Ecto neural progenitor cell (in vitro differentiated cells): Measurements from ENCODE around the gene RCC2.
A peak's percentile ranks its signal among the peaks of the same experiment; 100 is the strongest.

Source experiments
- DNase-seq: peaks from one replicate; pipeline ENCODE4 v3.0.0-alpha.2; 2018; ENCODE audit warnings: low spot score

Gene RCC2

GRCh38 chr1:17442841-17443240, 3.4 kb upstream of the RCC2 start:
- no peak for DNase-seq

DNA sequence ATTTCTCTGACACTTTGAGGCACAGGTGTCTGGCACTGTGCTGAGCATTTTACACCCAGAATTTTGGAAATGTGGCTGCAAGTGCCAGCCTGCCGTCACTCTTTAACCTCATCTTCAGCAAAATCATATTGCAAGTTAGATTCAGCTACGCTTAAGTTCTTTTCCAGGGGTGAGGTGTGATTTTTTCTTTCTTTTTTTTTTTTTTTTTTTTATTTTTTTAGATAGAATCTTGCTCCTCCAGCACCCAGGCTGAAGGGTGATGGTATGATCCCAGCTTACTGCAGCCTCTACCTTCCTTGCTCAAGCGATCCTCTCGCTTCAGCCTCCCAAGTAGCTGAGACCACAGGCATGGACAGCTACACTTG, 2.5 kb upstream of the RCC2 start:
- DNase-seq, result no peak

DNA sequence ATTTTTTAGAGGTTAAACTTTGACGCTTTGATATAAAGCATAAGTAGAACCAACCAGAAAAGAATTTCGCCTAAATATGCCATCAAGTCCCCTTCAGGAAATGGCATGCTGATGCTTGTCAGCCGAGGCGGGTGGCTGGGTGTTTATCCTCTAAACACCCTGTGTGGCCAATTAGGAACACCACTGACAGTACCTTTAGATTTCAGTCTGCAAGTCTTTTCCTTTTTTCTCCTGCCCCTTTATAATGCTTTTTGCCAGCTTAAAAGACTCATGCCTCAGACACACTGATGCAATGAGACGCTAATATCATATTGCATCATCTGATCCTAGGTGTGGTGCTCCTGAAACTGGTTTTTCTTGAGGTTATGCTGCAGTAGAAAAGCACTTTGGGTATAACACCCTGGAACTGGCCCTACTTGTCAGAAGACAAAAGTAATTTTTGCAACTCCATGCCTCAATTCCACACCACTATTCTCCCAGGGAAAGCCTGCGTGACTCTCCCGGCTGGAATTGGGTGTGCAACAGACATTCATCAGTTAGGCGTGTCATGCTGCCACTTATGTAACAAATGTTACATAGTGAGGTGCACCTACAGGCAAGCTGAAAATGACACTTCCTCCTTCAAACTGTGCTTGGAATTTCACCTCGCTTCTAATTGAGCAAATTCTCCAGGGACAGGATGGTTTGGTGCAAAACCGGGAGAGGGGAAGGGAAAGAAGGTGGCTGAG, 2.0 kb upstream of the RCC2 start:
- no peak for DNase-seq

DNA sequence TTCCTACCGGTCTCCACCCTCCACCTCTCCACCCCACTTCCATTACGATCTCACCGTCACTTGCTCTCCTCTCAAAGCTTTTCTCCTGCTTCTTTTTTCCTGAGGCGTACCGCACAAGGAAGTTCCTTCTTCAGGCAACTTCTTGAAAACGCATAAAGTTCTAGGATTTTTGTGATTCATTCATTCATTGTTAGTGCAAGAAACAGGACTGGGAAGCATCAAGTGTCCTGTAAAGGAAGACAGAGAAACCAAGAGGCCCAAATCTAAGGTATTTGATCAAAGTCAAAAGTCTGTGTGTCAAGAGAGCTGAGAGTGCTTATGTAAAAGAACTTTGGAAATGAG, 1.3 kb upstream of the RCC2 start:
- no peak for DNase-seq

DNA sequence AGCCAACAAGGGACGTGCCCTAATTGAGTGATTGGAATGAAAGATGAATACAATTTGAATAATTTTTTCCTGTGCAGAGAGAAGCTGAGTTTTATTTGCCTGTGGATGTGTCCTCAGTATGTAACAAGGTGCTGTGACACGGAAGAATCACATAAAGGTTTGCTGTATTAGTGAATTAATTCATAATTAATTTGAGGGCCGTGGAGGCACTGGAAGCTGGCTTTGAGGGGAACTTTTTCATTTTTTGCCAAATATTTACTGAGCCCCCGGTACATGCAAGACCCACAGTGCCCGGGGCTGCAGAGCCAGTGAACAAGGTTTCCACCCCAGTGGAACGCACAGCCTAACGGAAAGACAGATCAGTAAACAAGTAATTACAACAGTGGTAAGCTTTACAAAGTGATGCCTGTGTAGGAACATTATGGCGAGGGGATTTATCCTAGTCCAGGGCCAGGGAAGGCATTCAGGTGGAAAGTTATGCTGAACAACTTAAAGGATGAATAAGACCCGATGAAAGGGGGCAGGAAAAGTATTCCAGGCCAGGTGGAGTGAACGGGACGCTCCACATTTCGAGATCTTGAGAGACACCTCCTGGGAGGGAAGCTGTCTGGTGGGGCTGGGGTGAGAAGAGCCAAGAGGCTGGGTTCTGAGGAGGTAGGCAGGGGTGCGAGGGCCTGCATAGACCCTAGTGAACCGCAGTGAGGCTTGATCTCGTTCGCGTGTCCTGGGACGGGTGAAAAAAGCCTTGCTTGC, 773 bp upstream of the RCC2 start:
- DNase-seq, result no peak

DNA sequence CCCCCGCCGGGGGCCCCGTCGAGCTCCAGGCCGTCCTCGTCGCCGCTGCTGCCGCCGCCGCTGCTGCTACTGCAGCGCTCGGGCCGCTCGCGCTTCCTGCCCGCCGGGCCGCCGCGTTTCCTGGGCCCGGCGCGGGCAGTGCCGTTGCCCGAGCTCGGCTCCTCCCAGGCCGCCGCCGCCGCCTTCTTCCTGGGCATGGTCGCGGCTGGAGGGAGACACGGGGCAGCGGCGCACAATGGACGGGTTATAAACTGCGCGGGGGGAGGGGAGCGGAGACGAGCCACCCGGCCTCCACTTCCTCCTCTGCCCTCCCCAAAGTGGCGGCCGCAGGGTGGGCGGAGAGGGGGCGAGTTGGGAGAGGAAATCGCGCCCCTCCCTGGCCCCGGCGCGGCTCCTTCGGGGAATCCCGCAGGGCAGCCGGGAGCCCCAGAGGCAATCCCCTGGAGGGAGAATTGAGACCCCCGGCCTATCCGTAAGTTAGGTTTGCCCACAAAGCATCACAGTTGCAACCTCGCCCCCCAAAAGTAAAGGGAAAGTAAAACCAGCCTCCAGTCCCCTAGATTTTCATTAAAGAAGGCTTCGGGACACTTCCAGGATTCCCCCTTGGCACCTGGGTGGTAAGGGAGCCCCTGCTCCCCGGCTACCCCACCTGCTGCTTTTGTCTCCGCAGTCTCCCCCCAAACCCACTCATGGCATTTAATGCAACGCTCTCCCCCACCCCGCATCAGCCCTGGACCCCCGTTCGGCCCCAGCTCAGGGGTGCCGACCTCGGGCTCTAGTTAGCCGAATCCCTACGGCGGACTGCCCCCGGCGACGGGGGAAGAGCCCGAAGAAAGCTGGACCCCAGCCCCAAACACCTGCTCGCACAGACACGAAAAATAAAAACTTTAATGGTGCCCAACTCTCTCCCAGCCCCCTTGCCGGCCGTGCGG, 893 bp downstream of the RCC2 start:
- peak; percentile 73 for DNase-seq

GRCh38 chr1:17437580-17438317, 1.7 kb downstream of the RCC2 start:
- peak; percentile 75 for DNase-seq

- DNase-seq, result no peak
Measured at GRCh38 chr1:17437260-17437579, 2.3 kb downstream of the RCC2 start.

GRCh38 chr1:17436380-17437174, 2.9 kb downstream of the RCC2 start:
- no peak for DNase-seq

DNA sequence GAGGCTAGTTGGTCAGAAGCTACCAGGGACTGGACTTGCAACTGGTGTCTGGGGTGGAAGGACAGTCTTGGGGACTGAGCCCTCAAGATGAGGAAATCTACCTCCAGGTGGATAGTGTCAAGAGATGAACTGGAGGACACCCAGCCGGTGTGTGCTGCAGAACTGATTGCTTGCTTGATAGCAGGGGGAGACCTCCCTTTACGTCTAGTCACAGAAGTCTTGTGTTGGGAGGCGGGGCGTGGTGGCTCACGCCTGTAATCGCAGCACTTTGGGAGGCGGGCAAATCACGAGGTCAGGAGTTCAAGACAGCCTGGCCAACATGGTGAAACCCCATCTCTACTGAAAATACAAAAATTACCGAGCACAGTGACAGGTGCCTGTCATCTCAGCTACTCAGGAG, 4.9 kb downstream of the RCC2 start:
- no peak for DNase-seq

DNA sequence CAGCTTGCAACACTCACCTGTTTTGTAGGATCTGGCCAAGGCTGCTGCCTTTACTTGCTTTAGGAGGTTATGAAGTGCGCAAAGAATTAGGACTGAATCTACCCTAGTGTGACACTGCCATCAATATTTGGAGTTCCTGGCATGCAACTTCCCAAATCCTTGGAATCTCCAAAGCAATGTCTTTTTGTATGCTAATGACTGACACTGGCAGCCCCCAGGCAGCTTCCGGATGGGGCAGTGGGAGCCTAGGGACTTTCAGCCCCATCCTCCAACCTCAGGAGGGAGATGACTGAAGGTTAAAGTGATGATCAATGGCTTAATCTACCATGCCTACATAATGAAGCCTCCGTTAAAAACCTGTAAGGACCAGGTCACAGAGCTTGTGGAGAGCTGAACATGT, 5.5 kb downstream of the RCC2 start:
- DNase-seq, result no peak

DNA sequence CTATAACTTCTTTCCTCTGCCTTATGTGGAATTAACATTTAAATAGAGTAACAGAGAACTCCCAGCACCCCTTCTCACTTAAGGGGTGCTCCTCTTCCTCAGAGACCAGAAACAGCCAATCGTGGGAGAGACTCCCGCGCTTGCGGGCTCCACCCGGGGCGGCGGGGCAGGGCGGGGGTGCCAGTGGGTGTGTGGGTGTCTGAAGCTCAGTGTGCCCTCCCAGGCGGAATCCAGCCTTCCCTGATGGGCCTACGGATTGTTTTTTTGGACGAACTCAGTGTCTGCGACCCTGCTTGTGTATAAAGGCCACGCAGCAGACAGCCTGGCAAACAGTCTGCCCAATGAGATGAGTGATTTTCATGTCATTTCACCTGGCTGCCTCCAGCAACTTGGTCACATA, 6.2 kb downstream of the RCC2 start:
- DNase-seq, result no peak

DNA sequence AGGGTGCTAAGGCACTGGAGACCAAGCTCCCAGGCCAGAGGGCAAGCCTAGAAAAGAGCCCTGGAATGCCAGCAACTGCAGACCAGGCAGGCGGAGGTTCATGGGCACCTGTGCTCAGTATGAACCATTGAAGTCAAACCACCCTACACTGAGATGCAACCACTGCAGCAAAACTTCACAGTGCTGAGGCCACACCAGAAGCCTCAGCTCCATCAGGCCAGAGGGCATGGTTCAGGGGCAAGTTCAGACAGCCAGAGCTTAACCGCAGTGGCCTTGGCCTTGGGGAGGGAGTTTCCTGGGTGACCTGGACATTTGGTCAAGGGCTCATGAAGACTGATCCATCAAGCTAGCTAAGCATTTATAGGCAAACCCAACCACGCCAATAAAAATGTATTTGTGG, 7.1 kb downstream of the RCC2 start:
- no peak for DNase-seq

GRCh38 chr1:17429183-17429582, 10.3 kb downstream of the RCC2 start:
- no peak for DNase-seq

- DNase-seq, result no peak
Measured at GRCh38 chr1:17427696-17428660, 11.5 kb downstream of the RCC2 start.

DNA sequence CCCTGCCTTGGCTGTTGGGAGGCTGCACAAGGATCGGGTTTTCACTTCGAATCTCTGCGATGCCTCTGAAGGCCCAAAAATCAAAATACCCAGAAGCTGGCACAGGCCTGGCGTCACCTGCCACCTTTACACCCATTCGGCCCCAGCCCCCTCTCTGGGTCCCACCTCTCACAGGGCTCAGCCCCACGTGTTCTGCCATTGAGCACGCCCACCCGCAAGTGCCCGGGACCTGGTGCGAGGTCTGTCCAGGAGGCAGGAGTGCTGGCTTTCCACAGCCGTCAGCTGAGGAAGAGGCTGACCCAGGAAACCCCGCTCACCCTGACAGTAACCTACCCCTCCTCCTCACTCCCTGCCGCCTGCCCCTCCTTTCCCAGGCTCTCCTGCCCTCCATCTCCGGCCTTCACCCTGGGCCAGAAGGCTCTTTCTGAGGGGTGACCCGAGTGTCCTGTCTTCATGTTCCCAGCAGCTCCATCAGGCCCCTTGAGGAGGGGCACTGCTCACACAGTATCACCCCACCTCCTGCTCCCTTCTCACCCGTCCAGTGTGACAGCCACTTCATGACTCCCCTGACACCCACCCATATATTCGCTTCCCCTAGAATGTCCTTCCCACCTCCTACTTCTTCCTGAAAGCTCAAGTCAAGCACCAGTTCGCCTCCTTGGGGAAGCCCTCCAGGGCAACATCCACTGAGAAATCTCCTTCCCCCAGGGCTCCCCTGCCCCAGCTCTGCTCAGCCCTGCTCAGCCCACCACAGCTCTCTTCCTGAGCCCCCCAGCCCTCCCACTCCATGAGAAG, 13.5 kb downstream of the RCC2 start:
- DNase-seq, result no peak

DNA sequence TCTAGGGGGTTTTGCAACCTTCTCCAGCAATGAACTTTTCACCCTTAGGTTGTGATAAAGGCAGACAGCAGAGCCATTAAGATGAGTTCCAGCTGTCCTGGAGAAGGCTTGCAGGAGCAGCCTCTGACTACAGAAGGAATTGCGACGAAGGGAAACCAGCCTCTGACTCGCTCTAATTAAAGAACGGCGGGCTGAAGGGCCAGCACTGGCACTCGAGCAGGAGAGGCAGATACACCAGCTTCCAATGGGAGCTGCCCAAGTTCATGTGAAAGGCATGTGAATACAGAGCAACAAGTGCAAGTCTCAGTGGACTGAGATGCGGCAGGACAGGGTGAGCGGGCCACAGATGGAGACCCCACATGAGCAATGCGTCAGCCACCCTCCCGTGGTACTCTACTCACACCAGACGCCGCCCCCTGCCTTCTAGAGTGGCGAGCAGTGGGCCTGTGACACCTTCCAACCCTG, 15.7 kb downstream of the RCC2 start:
- DNase-seq, result no peak

GRCh38 chr1:17422461-17422860, 17.0 kb downstream of the RCC2 start:
- DNase-seq, result no peak

DNA sequence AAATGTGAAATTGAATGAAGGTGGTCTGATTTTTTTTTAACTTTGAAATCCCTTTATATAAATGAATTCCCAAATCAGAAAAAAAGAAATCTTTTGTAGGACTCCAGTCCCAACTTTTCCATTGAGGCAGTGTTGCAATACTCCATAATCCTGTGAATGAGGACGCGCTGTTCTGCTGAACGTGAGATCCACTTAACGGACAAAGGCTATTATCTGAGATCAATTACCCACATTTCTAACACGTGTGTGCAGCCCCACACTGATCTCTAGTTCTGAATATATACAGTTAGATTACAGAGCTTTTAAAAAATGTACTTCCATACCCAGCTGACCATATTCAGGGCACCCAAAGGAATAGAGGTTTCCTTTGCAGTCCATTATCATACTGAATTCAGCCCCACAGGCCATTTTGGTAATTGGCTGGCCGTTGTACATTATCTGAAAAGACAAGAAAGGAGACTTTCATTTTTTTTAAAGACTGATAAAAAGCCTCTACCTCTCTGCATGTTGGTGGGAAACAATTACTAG, 19.0 kb downstream of the RCC2 start:
- DNase-seq, result no peak
